Neutrophil (primary cell): ENCODE measurements around the gene RBM18.
A peak's percentile ranks its signal among the peaks of the same experiment; 100 is the strongest.

Experiments used
- H3K27ac ChIP-seq: fragments of 200-600 bp; sonication (generic); 2 replicates; pipeline ENCODE4 v1.5.1; 2016; ENCODE audit warnings: mild to moderate bottlenecking, moderate library complexity
- H3K27me3 ChIP-seq: fragments of 200-600 bp; sonication (generic); 2 replicates; pipeline ENCODE4 v1.6.0; 2016; ENCODE audit warnings: mild to moderate bottlenecking
- H3K36me3 ChIP-seq: fragments of 200-600 bp; sonication (generic); 2 replicates; pipeline ENCODE4 v1.5.1; 2017
- H3K4me1 ChIP-seq, 2 experiments: fragments of 200-600 bp in 1 of 2; sonication (generic) in 1 of 2; 1 replicate in 1 of 2; 2 replicates in 1 of 2; pipeline versions ENCODE4 v1.5.1 to v1.6.1; 2013 to 2016; ENCODE audit warnings: low read depth in 1 of 2, low read length in 1 of 2, mild to moderate bottlenecking in 1 of 2, moderate library complexity in 1 of 2; ENCODE audit not compliant: control insufficient read depth in 1 of 2, insufficient read depth in 1 of 2
- H3K4me3 ChIP-seq, 2 experiments: fragments of 200-600 bp in 1 of 2; sonication (generic) in 1 of 2; 1 replicate in 1 of 2; 2 replicates in 1 of 2; pipeline ENCODE4 v1.5.1; 2013 to 2016; ENCODE audit warnings: low read depth in 1 of 2, low read length in 1 of 2, mild to moderate bottlenecking in 1 of 2, moderate library complexity in 1 of 2
- H3K9me3 ChIP-seq: fragments of 200-600 bp; sonication (generic); 2 replicates; pipeline ENCODE4 v1.5.1; 2016
- TF ChIP-seq, protein P1 (sequence below): fragments of 200-600 bp; sonication (generic); IDR thresholded peaks from 2 replicates; pipeline ENCODE4 v1.5.1; 2016; ENCODE audit warnings: antibody characterized with exemption

Gene RBM18

DNA sequence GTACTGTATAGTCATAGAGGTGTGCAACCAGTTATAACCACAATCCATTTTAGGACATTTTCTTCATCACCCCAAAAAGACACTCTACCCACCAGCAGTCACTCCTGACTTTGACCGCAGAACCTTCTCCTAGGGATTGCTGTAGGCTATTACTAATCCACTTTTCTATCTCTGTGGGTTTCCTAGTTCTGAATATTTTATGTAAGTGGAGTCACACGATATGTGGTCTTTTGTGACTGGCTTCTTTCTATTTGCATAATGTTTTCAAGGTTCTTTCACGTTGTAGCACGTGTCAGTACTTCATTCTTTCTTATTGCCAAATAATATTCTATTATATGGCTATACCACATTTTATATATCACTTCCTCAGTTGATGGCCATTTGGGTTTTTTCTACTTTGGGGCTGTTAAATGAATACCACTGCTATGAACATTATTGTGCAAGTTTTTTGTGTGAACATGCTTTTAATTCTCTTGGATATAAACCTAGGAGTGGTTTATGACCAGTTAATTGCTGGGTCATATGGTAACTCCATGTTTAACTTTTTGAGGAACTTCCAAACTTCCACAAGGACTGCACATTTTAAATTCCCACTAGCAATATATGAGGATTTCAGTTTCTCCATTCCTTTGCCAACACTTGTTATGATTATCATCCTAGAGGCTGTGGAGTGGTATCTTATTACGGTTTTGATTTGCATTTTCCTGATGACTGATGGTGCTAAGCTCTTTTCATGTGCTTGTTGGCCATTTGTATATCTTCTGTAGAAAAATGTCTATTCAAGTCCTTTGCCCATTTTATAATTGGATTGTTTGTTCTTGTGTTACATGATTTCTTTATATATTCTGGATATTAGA, 37.8 kb upstream of the RBM18 start:
- TF ChIP-seq, protein P1, sequence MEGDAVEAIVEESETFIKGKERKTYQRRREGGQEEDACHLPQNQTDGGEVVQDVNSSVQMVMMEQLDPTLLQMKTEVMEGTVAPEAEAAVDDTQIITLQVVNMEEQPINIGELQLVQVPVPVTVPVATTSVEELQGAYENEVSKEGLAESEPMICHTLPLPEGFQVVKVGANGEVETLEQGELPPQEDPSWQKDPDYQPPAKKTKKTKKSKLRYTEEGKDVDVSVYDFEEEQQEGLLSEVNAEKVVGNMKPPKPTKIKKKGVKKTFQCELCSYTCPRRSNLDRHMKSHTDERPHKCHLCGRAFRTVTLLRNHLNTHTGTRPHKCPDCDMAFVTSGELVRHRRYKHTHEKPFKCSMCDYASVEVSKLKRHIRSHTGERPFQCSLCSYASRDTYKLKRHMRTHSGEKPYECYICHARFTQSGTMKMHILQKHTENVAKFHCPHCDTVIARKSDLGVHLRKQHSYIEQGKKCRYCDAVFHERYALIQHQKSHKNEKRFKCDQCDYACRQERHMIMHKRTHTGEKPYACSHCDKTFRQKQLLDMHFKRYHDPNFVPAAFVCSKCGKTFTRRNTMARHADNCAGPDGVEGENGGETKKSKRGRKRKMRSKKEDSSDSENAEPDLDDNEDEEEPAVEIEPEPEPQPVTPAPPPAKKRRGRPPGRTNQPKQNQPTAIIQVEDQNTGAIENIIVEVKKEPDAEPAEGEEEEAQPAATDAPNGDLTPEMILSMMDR, result no peak
- Histone ChIP-seq H3K4me1 (peaks cover 17 to 30% of the 10 kb centered on the region in 2 experiments), H3K27me3 (no peaks in the 10 kb centered on the region), H3K9me3 (no peaks in the 10 kb centered on the region), H3K27ac (no peak overlapping the region), H3K36me3 (peaks cover 3% of the 10 kb centered on the region), H3K4me3 (no peak overlapping the region)

DNA sequence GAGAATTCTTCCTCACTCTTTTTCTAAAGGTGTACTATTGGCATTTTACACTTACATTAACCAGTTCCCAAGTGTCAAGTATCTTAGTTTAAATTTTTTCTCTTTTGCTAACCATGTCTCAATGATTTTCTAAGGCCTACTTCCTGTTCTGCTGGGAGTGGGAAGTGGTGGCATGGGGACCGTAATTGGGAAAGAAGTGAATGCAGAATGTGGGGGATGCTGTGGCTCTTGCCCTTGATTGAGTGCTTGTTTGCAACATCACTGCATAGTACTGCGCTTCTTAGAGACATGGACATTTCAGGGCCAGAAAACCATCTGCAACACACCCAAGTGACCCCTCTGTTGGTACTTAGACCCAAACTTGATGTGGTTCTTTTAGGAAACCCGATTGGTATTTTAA, 32.9 kb upstream of the RBM18 start:
- no peaks in the 10 kb centered on the region for H3K9me3 ChIP-seq
- peak overlapping the region; percentile 61 for H3K27ac ChIP-seq
- TF ChIP-seq, protein P1, result no peak
- no peaks in the 10 kb centered on the region for H3K27me3 ChIP-seq
- no peak overlapping the region for H3K4me3 ChIP-seq
- H3K4me1 ChIP-seq, result peaks cover 10 to 20% of the 10 kb centered on the region in 2 experiments
- H3K36me3 ChIP-seq, result peaks cover 17% of the 10 kb centered on the region

DNA sequence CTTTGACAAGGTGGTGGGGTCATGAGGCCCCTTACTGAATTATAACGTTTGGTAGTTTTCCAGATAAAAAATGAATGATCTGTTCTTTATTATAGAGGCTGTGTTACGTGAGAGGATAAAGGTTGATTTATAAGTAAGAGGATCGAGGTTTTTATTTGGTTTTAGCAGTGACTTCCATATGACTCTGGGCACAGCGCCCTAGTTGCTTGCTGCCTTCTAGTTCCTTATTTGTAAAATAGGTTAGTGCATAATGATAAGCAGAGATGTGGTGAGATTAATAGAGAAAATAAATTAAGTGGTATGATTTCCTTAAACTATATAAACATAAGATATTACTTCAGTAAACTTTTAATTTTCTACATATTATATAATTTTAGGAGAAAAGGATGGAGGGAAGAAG, 29.9 kb upstream of the RBM18 start:
- Histone ChIP-seq H3K27me3 (no peaks in the 10 kb centered on the region), H3K4me3 (no peak overlapping the region), H3K4me1 (peaks cover 10 to 20% of the 10 kb centered on the region in 2 experiments), H3K9me3 (no peaks in the 10 kb centered on the region), H3K27ac (no peak overlapping the region), H3K36me3 (peaks cover 25% of the 10 kb centered on the region)
- TF ChIP-seq, protein P1, result no peak

DNA sequence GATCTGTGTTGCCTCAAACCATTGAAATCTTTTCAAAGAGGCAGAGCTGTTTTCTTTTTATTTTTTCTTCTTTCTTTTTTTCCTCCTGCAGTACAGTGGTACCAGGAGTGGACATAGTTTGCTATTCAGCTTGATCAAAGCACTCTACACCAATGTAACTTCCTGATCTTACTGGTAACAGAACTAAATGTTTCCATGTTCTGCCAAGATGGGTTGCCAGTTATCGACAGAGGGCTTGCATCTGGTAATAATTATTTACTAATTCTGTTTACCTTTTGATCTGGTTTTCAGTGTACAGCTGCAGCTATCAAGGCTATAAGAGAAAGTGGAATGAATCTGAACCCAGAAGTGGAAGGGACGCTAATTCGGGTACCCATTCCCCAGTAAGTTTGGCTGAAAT, 26.8 kb upstream of the RBM18 start:
- Histone ChIP-seq H3K36me3 (peaks cover 25% of the 10 kb centered on the region), H3K27me3 (no peaks in the 10 kb centered on the region), H3K27ac (no peak overlapping the region), H3K4me1 (no peaks in the 10 kb centered on the region), H3K4me3 (no peak overlapping the region), H3K9me3 (no peaks in the 10 kb centered on the region)
- TF ChIP-seq, protein P1, result no peak

DNA sequence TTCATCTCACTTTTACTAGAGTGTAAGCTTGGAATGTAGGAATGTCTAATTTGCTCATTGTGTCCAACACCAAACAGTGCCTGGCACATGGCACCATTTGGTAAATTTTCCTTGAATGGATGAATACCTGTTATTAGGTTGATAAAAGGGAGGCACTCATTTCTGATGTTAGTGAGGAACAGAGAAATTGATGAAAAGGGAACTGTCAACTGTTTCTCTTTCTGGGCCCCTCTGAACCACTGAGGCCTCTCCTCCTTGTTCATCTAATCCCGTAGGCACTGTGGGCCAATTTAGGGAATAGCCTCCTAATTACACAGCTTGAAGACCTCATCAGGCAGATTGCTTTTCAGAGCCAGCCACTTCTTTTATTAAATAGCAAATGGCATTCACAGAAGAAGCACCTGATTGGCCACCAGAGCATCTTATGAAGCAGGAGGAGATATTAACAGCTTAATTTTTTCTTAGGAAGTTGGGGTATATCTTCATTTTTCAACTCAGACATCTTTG, 22.6 kb upstream of the RBM18 start:
- TF ChIP-seq, protein P1, result no peak
- H3K36me3 ChIP-seq, result peaks cover 24% of the 10 kb centered on the region
- H3K4me3 ChIP-seq, result no peak overlapping the region
- no peaks in the 10 kb centered on the region for H3K27me3 ChIP-seq
- H3K27ac ChIP-seq, result peak overlapping the region; percentile 13
- H3K4me1 ChIP-seq, result no peaks in the 10 kb centered on the region
- H3K9me3 ChIP-seq, result no peaks in the 10 kb centered on the region
